Measurements from ENCODE around the gene KCTD18. TPM values are rescaled to one million over a fixed set of nuclear protein-coding genes. Genes with fewer than 3 reads are reported as not detected.

KCTD18 gene
- total and polyA plus RNA-seq, 2 of the 8 experiments (the other 6 are each of a cell fraction or from before 2014, with no cell fraction given), result 1.6 to 3.1 TPM

- TF ChIP-seq USF2 (IDR thresholded peaks at IDR 0.05; ENCODE audit: low read length) (no peak), TAF1 (IDR thresholded peaks at IDR 0.05; ENCODE audit: low read depth, low read length) (no peak), NANOG (IDR thresholded peaks at IDR 0.05; ENCODE audit: insufficient read depth, low read depth, low read length, poor library complexity, severe bottlenecking) (no peak), KDM1A (IDR thresholded peaks at IDR 0.05; ENCODE audit: borderline replicate concordance, low read length) (no peak), YY1 (IDR thresholded peaks at IDR 0.05; ENCODE audit: low read depth, low read length) (no peak)
- TF ChIP-seq, protein P1, sequence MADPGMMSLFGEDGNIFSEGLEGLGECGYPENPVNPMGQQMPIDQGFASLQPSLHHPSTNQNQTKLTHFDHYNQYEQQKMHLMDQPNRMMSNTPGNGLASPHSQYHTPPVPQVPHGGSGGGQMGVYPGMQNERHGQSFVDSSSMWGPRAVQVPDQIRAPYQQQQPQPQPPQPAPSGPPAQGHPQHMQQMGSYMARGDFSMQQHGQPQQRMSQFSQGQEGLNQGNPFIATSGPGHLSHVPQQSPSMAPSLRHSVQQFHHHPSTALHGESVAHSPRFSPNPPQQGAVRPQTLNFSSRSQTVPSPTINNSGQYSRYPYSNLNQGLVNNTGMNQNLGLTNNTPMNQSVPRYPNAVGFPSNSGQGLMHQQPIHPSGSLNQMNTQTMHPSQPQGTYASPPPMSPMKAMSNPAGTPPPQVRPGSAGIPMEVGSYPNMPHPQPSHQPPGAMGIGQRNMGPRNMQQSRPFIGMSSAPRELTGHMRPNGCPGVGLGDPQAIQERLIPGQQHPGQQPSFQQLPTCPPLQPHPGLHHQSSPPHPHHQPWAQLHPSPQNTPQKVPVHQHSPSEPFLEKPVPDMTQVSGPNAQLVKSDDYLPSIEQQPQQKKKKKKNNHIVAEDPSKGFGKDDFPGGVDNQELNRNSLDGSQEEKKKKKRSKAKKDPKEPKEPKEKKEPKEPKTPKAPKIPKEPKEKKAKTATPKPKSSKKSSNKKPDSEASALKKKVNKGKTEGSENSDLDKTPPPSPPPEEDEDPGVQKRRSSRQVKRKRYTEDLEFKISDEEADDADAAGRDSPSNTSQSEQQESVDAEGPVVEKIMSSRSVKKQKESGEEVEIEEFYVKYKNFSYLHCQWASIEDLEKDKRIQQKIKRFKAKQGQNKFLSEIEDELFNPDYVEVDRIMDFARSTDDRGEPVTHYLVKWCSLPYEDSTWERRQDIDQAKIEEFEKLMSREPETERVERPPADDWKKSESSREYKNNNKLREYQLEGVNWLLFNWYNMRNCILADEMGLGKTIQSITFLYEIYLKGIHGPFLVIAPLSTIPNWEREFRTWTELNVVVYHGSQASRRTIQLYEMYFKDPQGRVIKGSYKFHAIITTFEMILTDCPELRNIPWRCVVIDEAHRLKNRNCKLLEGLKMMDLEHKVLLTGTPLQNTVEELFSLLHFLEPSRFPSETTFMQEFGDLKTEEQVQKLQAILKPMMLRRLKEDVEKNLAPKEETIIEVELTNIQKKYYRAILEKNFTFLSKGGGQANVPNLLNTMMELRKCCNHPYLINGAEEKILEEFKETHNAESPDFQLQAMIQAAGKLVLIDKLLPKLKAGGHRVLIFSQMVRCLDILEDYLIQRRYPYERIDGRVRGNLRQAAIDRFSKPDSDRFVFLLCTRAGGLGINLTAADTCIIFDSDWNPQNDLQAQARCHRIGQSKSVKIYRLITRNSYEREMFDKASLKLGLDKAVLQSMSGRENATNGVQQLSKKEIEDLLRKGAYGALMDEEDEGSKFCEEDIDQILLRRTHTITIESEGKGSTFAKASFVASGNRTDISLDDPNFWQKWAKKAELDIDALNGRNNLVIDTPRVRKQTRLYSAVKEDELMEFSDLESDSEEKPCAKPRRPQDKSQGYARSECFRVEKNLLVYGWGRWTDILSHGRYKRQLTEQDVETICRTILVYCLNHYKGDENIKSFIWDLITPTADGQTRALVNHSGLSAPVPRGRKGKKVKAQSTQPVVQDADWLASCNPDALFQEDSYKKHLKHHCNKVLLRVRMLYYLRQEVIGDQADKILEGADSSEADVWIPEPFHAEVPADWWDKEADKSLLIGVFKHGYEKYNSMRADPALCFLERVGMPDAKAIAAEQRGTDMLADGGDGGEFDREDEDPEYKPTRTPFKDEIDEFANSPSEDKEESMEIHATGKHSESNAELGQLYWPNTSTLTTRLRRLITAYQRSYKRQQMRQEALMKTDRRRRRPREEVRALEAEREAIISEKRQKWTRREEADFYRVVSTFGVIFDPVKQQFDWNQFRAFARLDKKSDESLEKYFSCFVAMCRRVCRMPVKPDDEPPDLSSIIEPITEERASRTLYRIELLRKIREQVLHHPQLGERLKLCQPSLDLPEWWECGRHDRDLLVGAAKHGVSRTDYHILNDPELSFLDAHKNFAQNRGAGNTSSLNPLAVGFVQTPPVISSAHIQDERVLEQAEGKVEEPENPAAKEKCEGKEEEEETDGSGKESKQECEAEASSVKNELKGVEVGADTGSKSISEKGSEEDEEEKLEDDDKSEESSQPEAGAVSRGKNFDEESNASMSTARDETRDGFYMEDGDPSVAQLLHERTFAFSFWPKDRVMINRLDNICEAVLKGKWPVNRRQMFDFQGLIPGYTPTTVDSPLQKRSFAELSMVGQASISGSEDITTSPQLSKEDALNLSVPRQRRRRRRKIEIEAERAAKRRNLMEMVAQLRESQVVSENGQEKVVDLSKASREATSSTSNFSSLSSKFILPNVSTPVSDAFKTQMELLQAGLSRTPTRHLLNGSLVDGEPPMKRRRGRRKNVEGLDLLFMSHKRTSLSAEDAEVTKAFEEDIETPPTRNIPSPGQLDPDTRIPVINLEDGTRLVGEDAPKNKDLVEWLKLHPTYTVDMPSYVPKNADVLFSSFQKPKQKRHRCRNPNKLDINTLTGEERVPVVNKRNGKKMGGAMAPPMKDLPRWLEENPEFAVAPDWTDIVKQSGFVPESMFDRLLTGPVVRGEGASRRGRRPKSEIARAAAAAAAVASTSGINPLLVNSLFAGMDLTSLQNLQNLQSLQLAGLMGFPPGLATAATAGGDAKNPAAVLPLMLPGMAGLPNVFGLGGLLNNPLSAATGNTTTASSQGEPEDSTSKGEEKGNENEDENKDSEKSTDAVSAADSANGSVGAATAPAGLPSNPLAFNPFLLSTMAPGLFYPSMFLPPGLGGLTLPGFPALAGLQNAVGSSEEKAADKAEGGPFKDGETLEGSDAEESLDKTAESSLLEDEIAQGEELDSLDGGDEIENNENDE (IDR thresholded peaks at IDR 0.05; ENCODE audit: insufficient replicate concordance, low read length), result no peak
Observed at GRCh38 chr2:200467806-200468681, 41.8 kb downstream of the KCTD18 start (continued).
